Measurements from ENCODE around the gene CCL18.
"Not testable (repeated sequence)": the region's sequence is repeated elsewhere in the genome, so short reads cannot be mapped to it uniquely, and the experiment has no call there.

- not testable (repeated sequence) for TF ChIP-seq CTCF (IDR thresholded peaks at IDR 0.05; ENCODE audit: borderline replicate concordance, extremely low read depth, low read length, poor library complexity, severe bottlenecking); EZH2 (IDR thresholded peaks at IDR 0.05; ENCODE audit: borderline replicate concordance, low read depth, low read length, severe bottlenecking)
Measured at GRCh38 chr17:36082482-36083120, 18.5 kb downstream of the CCL18 start.

Measured in DND-41 (cell line).